Transverse colon (tissue), 4 donors: ENCODE data around the gene TRIM68. TPM values are rescaled to one million over a fixed set of nuclear protein-coding genes. Genes with fewer than 3 reads are reported as not detected.

Source experiments
- DNase-seq: peaks from one replicate; pipeline ENCODE4 v3.0.0-alpha.2; 2019
- H3K27ac ChIP-seq, 4 donors: fragments of 200-600 bp; sonication (generic); 2 replicates each; pipeline ENCODE4 v1.5.1; 2016 to 2018; ENCODE audit warnings: inconsistent platforms in 4 of 4
- H3K27me3 ChIP-seq: fragments of 200-600 bp; sonication (generic); 2 replicates; pipeline ENCODE4 v1.5.1; 2017; ENCODE audit warnings: inconsistent platforms
- H3K36me3 ChIP-seq, 4 donors: fragments of 200-600 bp; sonication (generic); 2 replicates each; pipeline ENCODE4 v1.5.1; 2017 to 2019; ENCODE audit warnings: inconsistent platforms in 4 of 4
- H3K4me1 ChIP-seq, 4 donors: fragments of 200-600 bp; sonication (generic); 2 replicates each; pipeline ENCODE4 v1.5.1; 2017 to 2020; ENCODE audit warnings: inconsistent platforms in 4 of 4
- H3K4me3 ChIP-seq, 4 donors: fragments of 200-600 bp; sonication (generic); 1 replicate in 1 of 4; 2 replicates in 3 of 4; pipeline versions ENCODE4 v1.5.1 to v1.6.1; 2017 to 2019; ENCODE audit warnings: inconsistent platforms in 4 of 4
- H3K9me3 ChIP-seq, 2 donors: fragments of 200-600 bp; sonication (generic); 2 replicates each; pipeline ENCODE4 v1.5.1; 2017 to 2019; ENCODE audit warnings: inconsistent platforms in 2 of 2
- CTCF ChIP-seq, 5 experiments: fragments of 200-600 bp in 3 of 5; fragments of 450-650 bp in 2 of 5; sonication (generic) in 3 of 5; IDR thresholded peaks; 1 replicate in 2 of 5; 2 replicates in 3 of 5; pipeline ENCODE4 v1.5.1; 2016 to 2017; ENCODE audit warnings: antibody characterized with exemption in 5 of 5, inconsistent platforms in 3 of 5, mild to moderate bottlenecking in 2 of 5, moderate library complexity in 1 of 5
- EP300 ChIP-seq: sonication (generic); formaldehyde crosslinking; IDR thresholded peaks from one replicate; pipeline ENCODE4 v1.6.1; 2017; ENCODE audit warnings: antibody characterized with exemption, low read depth
- POLR2A ChIP-seq: fragments of 450-650 bp; IDR thresholded peaks from one replicate; pipeline ENCODE4 v1.6.1; 2016; ENCODE audit warnings: antibody characterized with exemption, mild to moderate bottlenecking, moderate library complexity
- POLR2AphosphoS5 ChIP-seq, 3 donors: sonication (generic); formaldehyde crosslinking; IDR thresholded peaks; one replicate each; pipeline ENCODE4 v1.6.1; 2016; ENCODE audit warnings: antibody characterized with exemption in 3 of 3
- WGBS, 2 donors: methylation state at CpG; one replicate each; pipeline ENCODE4 v1.1.5; 2018; ENCODE audit warnings: low coverage in 1 of 2; 5-methylcytosine and 5-hydroxymethylcytosine counted together
- in situ Hi-C, 4 donors: fragments of 200-750 bp; cut with MboI; loops; one replicate each; pipeline versions ENCODE4 v1.15.0 to v1.15.1; 2017; ENCODE audit warnings: low sequenced_read_pairs in 3 of 4, low pct_ligation_motif_present in 1 of 4, low pct_unique_long_range_greater_than_20kb in 1 of 4
- intact Hi-C: fragments of 100-400 bp; cut with DNase I; formaldehyde crosslinking; loops from one replicate; pipeline ENCODE4 v1.15.1; 2023; ENCODE audit warnings: low total_unique reads
- total RNA-seq, 4 donors: library from RNA; depleted of rRNA; stranded (reverse); fragments of >200 nt; gene quantifications; one replicate each; pipeline ENCODE4 v1.1.0, GENCODE V29; 2016

Gene TRIM68
- total RNA-seq, 4 donors from 2014 or later: 12.1 to 30.2 (median 19.9) TPM

- in situ Hi-C loops: no loop called here
- peaks cover 0 to 31% (median 19%) of the 10 kb centered on the region in 4 donors for H3K4me1 ChIP-seq
- H3K9me3 ChIP-seq: no peaks in the 10 kb centered on the region
- peak overlapping the region; percentile 88 to 93 (median 92) for H3K27ac ChIP-seq
- H3K4me3 ChIP-seq: peak overlapping the region in 2 of 4 donors; percentile 55 to 93
- peak; percentile 22 for DNase-seq
- TF ChIP-seq POLR2AphosphoS5 (IDR thresholded peaks at IDR 0.05) (no peak), EP300 (no peak), CTCF (IDR thresholded peaks at IDR 0.05) (no peak), POLR2A (no peak)
- H3K36me3 ChIP-seq: peaks cover 0 to 18% (median 4%) of the 10 kb centered on the region in 4 donors
- no peaks in the 10 kb centered on the region for H3K27me3 ChIP-seq
- WGBS, 2 donors: 43 to 61% methylated on average over 1 of the region's 1 CpG
- intact Hi-C loops: no loop called here
Observed at GRCh38 chr11:4606231-4607015, 1.6 kb downstream of the TRIM68 start.

- intact Hi-C loops: no loop called here
- H3K9me3 ChIP-seq: no peaks in the 10 kb centered on the region
- DNase-seq: no peak
- in situ Hi-C loops: no loop called here
- peaks cover 0 to 30% (median 6%) of the 10 kb centered on the region in 4 donors for H3K36me3 ChIP-seq
- H3K4me1 ChIP-seq: peaks cover 0 to 26% (median 19%) of the 10 kb centered on the region in 4 donors
- no peak overlapping the region for H3K27ac ChIP-seq
- TF ChIP-seq EP300 (no peak), CTCF (IDR thresholded peaks at IDR 0.05) (no peak), POLR2A (no peak), POLR2AphosphoS5 (IDR thresholded peaks at IDR 0.05) (no peak)
- 90% methylated on average over 4 of the region's 4 CpGs; no CpG with 5 or more reads in 1 of the 2 donors for WGBS, 2 donors
- H3K4me3 ChIP-seq: no peak overlapping the region
- H3K27me3 ChIP-seq: no peaks in the 10 kb centered on the region
Observed at GRCh38 chr11:4605057-4605456, 3.0 kb downstream of the TRIM68 start.

- no peaks in the 10 kb centered on the region for H3K27me3 ChIP-seq
- TF ChIP-seq POLR2A (no peak), EP300 (no peak), CTCF (IDR thresholded peaks at IDR 0.05) (no peak), POLR2AphosphoS5 (IDR thresholded peaks at IDR 0.05) (no peak)
- no peak for DNase-seq
- no peak within 1 kb of the TSS for H3K27ac ChIP-seq
- intact Hi-C loops (no loop called here), in situ Hi-C loops (no loop called here)
- 67 to 75% methylated on average over 1 of the region's 1 CpG for WGBS, 2 donors
- H3K36me3 ChIP-seq: peaks cover 0 to 6% (median 0%) of the 10 kb centered on the region in 4 donors
- H3K4me1 ChIP-seq: no peaks in the 10 kb centered on the region
- no peak within 1 kb of the TSS for H3K4me3 ChIP-seq
- H3K9me3 ChIP-seq: no peaks in the 10 kb centered on the region
Observed at GRCh38 chr11:4593739-4594138, 14.3 kb downstream of the TRIM68 start, which contains the start of gene OR52I1. Gene OR52I1 (plus strand): TSS chr11:4594039. CDS start chr11:4594039, 0 bp downstream.

- no peak overlapping the region for H3K4me3 ChIP-seq
- no peak for DNase-seq
- no peak for TF ChIP-seq CTCF (IDR thresholded peaks at IDR 0.05)
- TF ChIP-seq POLR2A: no peak
- TF ChIP-seq POLR2AphosphoS5 (IDR thresholded peaks at IDR 0.05): no peak
- no peak for TF ChIP-seq EP300
- in situ Hi-C loops: no loop called here
- no peaks in the 10 kb centered on the region for H3K36me3 ChIP-seq
- no peaks in the 10 kb centered on the region for H3K27me3 ChIP-seq
- intact Hi-C loops: no loop called here
- H3K4me1 ChIP-seq: no peaks in the 10 kb centered on the region
- H3K27ac ChIP-seq: no peak overlapping the region
- H3K9me3 ChIP-seq: no peaks in the 10 kb centered on the region
- 33 to 49% methylated on average over 2 to 3 of the region's 3 CpGs for WGBS, 2 donors
Observed at GRCh38 chr11:4589017-4589416, 19.0 kb downstream of the TRIM68 start.
